OCI-LY1 (cell line): Measurements from ENCODE around the gene PPEF2.

Experiments
- H2AFZ ChIP-seq: fragments of 200-600 bp; sonication (generic), shearing (Covaris generic); 2 replicates; pipeline ENCODE4 v1.6.0; 2014; ENCODE audit warnings: antibody characterized with exemption, mild to moderate bottlenecking, low read length
- H3F3A ChIP-seq: fragments of 200-600 bp; sonication (generic), shearing (Covaris generic); 2 replicates; pipeline ENCODE4 v1.6.0; 2014; ENCODE audit warnings: mild to moderate bottlenecking, antibody characterized with exemption, low read length, moderate library complexity; ENCODE audit not compliant: insufficient read depth
- H3K27ac ChIP-seq: fragments of 200-600 bp; sonication (generic); 2 replicates; pipeline ENCODE4 v1.5.1; 2014; ENCODE audit warnings: low read length, mixed run types, mild to moderate bottlenecking, low read depth; ENCODE audit not compliant: poor library complexity, severe bottlenecking
- H3K27me3 ChIP-seq: fragments of 200-600 bp; sonication (generic); 2 replicates; pipeline ENCODE4 v1.6.0; 2014; ENCODE audit warnings: antibody characterized with exemption, mild to moderate bottlenecking, low read length, moderate library complexity; ENCODE audit not compliant: insufficient read depth
- H3K36me3 ChIP-seq: fragments of 200-600 bp; sonication (generic); 2 replicates; pipeline ENCODE4 v1.6.1; 2014; ENCODE audit warnings: mild to moderate bottlenecking, antibody characterized with exemption, low read length, moderate library complexity, mixed read lengths; ENCODE audit not compliant: insufficient read depth
- H3K4me1 ChIP-seq: fragments of 200-600 bp; sonication (generic); 2 replicates; pipeline ENCODE4 v1.5.1; 2014; ENCODE audit warnings: mild to moderate bottlenecking, low read length, moderate library complexity; ENCODE audit not compliant: insufficient read depth, severe bottlenecking
- H3K4me2 ChIP-seq: fragments of 200-600 bp; sonication (generic), shearing (Covaris generic); 2 replicates; pipeline ENCODE4 v1.6.1; 2014; ENCODE audit warnings: low read length
- H3K4me3 ChIP-seq: fragments of 200-600 bp; sonication (generic); 2 replicates; pipeline ENCODE4 v1.5.1; 2014; ENCODE audit warnings: low read length, low read depth, mild to moderate bottlenecking, mixed read lengths; ENCODE audit not compliant: poor library complexity, severe bottlenecking
- H3K79me2 ChIP-seq: fragments of 200-600 bp; shearing (Covaris generic); 2 replicates; pipeline ENCODE4 v1.6.1; 2016; ENCODE audit warnings: mixed run types, low read length, mixed read lengths; ENCODE audit not compliant: insufficient read depth
- H3K9ac ChIP-seq: fragments of 200-600 bp; sonication (generic), shearing (Covaris generic); 2 replicates; pipeline ENCODE4 v1.6.1; 2014; ENCODE audit warnings: mild to moderate bottlenecking, low read length, mixed read lengths
- H3K9me2 ChIP-seq: fragments of 200-600 bp; sonication (generic), shearing (Covaris generic); 2 replicates; pipeline ENCODE4 v1.6.1; 2014; ENCODE audit warnings: low read depth, mild to moderate bottlenecking, low read length, mixed read lengths
- H3K9me3 ChIP-seq: fragments of 200-600 bp; shearing (Covaris generic); 2 replicates; pipeline ENCODE4 v1.6.1; 2014; ENCODE audit warnings: low read length, mixed read lengths
- H4K20me1 ChIP-seq: fragments of 200-600 bp; sonication (generic), shearing (Covaris generic); 2 replicates; pipeline ENCODE4 v1.6.0; 2016; ENCODE audit warnings: mild to moderate bottlenecking, low read length; ENCODE audit not compliant: insufficient read depth
- EZH2 ChIP-seq: fragments of 200-600 bp; sonication (generic), shearing (Covaris generic); IDR thresholded peaks from 2 replicates; pipeline ENCODE4 v1.8.0; 2017; ENCODE audit warnings: borderline replicate concordance, mixed run types, mild to moderate bottlenecking, antibody characterized with exemption, low read length, moderate library complexity, mixed read lengths
- TF ChIP-seq, protein P1 (sequence below): fragments of 200-600 bp; sonication (generic), shearing (Covaris generic); IDR thresholded peaks from 2 replicates; pipeline ENCODE4 v1.5.1; 2017; ENCODE audit warnings: mild to moderate bottlenecking, antibody characterized with exemption, low read length, moderate library complexity, mixed read lengths

PPEF2 gene

DNA sequence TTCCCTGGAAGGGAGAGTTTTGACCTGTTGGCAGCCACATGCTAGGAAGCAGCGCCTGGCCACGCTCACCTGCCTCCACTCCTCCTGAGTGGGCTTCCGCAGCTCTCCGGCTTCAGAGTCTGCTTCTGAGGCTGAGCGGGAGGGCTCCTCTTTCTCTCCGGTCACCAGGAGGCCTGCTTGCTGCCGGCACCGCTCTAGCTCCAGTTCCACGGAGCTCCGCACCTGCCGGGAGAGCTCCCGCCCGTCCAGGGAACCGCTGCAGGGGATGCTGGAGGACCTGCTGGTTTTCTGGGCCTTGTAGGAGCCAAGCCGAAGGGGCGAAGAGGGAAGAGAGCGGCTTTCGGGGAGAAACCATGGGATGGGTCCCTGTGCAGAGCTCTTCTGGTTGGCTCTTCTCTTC, 26.0 kb downstream of the PPEF2 start:
- Histone ChIP-seq H3K4me3 (no peak overlapping the region), H3K9me2 (no peaks in the 10 kb centered on the region), H3K79me2 (no peaks in the 10 kb centered on the region), H3K4me2 (no peak overlapping the region), H4K20me1 (no peaks in the 10 kb centered on the region), H3K27ac (no peak overlapping the region), H3K9ac (no peak overlapping the region), H3K9me3 (no peaks in the 10 kb centered on the region), H3K36me3 (no peaks in the 10 kb centered on the region), H3F3A (no peaks in the 10 kb centered on the region), H3K4me1 (no peaks in the 10 kb centered on the region), H3K27me3 (no peaks in the 10 kb centered on the region), H2AFZ (no peak overlapping the region)
- TF ChIP-seq EZH2: no peak
- TF ChIP-seq, protein P1, sequence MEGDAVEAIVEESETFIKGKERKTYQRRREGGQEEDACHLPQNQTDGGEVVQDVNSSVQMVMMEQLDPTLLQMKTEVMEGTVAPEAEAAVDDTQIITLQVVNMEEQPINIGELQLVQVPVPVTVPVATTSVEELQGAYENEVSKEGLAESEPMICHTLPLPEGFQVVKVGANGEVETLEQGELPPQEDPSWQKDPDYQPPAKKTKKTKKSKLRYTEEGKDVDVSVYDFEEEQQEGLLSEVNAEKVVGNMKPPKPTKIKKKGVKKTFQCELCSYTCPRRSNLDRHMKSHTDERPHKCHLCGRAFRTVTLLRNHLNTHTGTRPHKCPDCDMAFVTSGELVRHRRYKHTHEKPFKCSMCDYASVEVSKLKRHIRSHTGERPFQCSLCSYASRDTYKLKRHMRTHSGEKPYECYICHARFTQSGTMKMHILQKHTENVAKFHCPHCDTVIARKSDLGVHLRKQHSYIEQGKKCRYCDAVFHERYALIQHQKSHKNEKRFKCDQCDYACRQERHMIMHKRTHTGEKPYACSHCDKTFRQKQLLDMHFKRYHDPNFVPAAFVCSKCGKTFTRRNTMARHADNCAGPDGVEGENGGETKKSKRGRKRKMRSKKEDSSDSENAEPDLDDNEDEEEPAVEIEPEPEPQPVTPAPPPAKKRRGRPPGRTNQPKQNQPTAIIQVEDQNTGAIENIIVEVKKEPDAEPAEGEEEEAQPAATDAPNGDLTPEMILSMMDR: no peak

DNA sequence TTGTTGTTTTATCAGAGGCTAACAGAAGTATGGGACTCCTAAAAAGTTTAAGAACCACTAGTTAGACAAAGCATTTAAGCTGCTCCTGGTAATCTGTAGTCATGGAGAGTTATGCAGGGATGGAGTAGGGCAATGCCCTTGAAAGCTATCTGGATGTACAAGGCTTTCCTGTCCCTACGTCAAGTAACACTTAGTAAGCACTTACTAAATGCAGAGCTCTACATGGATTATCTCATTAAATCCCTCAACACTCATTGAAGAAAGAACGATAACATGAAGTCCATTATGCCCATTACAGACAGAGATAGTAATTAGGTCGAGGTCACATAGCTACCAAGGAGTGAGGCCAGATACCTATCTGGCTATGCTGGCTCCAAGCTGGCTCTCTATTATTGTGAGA, 33.2 kb downstream of the PPEF2 start:
- Histone ChIP-seq H3K4me2 (no peak overlapping the region), H3K27me3 (peaks cover 4% of the 10 kb centered on the region; the same call in 1 of the 2 replicates), H4K20me1 (no peaks in the 10 kb centered on the region), H3K9ac (no peak overlapping the region), H3K4me3 (no peak overlapping the region), H3K79me2 (no peaks in the 10 kb centered on the region), H2AFZ (no peak overlapping the region), H3K4me1 (no peaks in the 10 kb centered on the region), H3K36me3 (no peaks in the 10 kb centered on the region), H3F3A (no peaks in the 10 kb centered on the region), H3K27ac (no peak overlapping the region), H3K9me3 (no peaks in the 10 kb centered on the region), H3K9me2 (no peaks in the 10 kb centered on the region)
- TF ChIP-seq, protein P1: no peak
- TF ChIP-seq EZH2: no peak

DNA sequence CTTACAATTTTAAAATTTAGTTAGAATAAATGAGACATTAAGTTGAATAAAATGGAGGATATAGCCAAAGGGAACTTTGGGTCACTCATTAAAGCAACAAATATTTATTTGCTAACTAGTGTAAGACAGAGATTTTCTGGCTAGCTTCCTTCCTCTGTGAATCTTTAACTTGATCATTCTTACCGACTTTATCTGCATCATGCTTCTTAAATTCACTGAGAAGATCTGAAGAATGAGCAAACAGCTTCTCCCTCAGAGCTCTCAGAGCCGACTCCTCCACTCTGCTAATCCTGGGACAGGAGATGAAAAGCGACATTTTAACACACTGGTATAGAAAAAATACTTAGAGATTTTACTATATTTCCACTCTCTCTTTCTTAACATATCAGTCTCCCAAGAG, 35.1 kb downstream of the PPEF2 start:
- H3K79me2 ChIP-seq: no peaks in the 10 kb centered on the region
- H4K20me1 ChIP-seq: no peaks in the 10 kb centered on the region
- no peak overlapping the region for H3K4me2 ChIP-seq
- no peaks in the 10 kb centered on the region for H3K36me3 ChIP-seq
- peaks cover 4% of the 10 kb centered on the region; the same call in 1 of the 2 replicates for H3K27me3 ChIP-seq
- no peak overlapping the region for H3K9ac ChIP-seq
- H3F3A ChIP-seq: no peaks in the 10 kb centered on the region
- no peaks in the 10 kb centered on the region for H3K9me3 ChIP-seq
- H3K27ac ChIP-seq: no peak overlapping the region
- no peak for TF ChIP-seq EZH2
- TF ChIP-seq, protein P1: no peak
- H3K9me2 ChIP-seq: no peaks in the 10 kb centered on the region
- H3K4me1 ChIP-seq: no peaks in the 10 kb centered on the region
- H2AFZ ChIP-seq: no peak overlapping the region
- H3K4me3 ChIP-seq: no peak overlapping the region
